ENCODE data around the gene ZNF541.

DNA sequence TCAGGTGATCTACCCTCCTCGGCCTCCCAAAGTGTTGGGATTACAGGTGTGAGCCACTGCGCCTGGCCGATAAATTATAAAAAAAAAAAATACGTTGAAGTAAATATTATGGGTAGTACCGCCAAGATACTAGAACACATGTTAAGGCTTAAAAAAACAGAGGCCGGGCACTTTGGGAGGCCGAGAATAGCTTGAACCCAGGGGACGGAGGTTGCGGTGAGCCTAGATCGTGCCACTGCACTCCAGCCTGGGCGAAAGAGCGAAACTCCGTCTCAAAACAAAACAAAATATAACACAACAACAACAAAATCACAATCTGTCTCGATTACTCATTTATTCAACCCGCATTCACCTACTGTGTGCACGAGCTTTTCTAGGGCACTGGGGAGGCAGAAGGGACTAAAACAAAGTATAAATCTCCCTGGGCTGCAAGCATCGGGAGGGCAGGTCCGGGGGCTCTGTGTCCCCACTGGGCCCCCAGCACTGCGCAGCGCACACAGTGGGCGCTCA lies 34.7 kb upstream of the ZNF541 start:
- TF ChIP-seq GATA2 (IDR thresholded peaks at IDR 0.05; ENCODE audit: low read depth, low read length) (no peak), GATA3 (IDR thresholded peaks at IDR 0.05; ENCODE audit: low read depth, low read length) (no peak)

All from SH-SY5Y (cell line).